B cell (primary cell): ENCODE results near the gene MGAT5.

Source experiments
- EZH2 ChIP-seq: IDR thresholded peaks from 2 replicates; pipeline ENCODE4 v1.6.1; 2012; ENCODE audit warnings: borderline replicate concordance, low read depth, mild to moderate bottlenecking, moderate library complexity, low read length; ENCODE audit not compliant: insufficient read depth, poor library complexity, severe bottlenecking
- TF ChIP-seq, protein P1 (sequence below): fragments of 200-600 bp; IDR thresholded peaks from one replicate; pipeline ENCODE4 v1.8.0; 2022; ENCODE audit warnings: antibody characterized with exemption, mild to moderate bottlenecking

- TF ChIP-seq, protein P1, sequence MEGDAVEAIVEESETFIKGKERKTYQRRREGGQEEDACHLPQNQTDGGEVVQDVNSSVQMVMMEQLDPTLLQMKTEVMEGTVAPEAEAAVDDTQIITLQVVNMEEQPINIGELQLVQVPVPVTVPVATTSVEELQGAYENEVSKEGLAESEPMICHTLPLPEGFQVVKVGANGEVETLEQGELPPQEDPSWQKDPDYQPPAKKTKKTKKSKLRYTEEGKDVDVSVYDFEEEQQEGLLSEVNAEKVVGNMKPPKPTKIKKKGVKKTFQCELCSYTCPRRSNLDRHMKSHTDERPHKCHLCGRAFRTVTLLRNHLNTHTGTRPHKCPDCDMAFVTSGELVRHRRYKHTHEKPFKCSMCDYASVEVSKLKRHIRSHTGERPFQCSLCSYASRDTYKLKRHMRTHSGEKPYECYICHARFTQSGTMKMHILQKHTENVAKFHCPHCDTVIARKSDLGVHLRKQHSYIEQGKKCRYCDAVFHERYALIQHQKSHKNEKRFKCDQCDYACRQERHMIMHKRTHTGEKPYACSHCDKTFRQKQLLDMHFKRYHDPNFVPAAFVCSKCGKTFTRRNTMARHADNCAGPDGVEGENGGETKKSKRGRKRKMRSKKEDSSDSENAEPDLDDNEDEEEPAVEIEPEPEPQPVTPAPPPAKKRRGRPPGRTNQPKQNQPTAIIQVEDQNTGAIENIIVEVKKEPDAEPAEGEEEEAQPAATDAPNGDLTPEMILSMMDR, result no peak
- no peak for TF ChIP-seq EZH2
Measured at GRCh38 chr2:134310107-134311079, 56.5 kb downstream of the MGAT5 start.
